SK-N-SH (cell line): ENCODE measurements around the gene LRCOL1.

Experiments
- TF ChIP-seq, protein P1 (sequence below): IDR thresholded peaks from 2 replicates; pipeline ENCODE4; 2012
- TF ChIP-seq, protein P2 (sequence below): fragments of 200-600 bp; sonication (generic); IDR thresholded peaks from 2 replicates; pipeline ENCODE4 v1.6.1; 2017; ENCODE audit warnings: antibody characterized with exemption, mild to moderate bottlenecking, moderate library complexity

DNA sequence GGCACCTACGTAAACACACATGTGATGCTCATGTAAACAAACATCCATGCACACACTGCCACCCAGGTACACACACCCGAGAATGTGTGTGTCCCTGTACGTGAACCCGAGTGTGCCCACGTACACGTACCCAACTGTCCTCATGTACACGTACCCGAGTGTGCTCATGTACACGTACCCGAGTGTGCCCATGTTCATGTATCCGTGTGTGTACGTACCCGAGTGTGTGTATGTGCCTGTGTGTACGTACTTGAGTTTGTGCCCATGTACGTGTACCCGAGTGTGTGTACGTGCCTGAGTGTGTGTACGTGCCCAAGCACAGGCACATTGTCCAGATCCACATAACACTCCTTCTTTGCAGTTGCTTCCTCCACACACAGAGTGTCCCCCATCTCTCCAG, 45.0 kb downstream of the LRCOL1 start:
- TF ChIP-seq, protein P1, sequence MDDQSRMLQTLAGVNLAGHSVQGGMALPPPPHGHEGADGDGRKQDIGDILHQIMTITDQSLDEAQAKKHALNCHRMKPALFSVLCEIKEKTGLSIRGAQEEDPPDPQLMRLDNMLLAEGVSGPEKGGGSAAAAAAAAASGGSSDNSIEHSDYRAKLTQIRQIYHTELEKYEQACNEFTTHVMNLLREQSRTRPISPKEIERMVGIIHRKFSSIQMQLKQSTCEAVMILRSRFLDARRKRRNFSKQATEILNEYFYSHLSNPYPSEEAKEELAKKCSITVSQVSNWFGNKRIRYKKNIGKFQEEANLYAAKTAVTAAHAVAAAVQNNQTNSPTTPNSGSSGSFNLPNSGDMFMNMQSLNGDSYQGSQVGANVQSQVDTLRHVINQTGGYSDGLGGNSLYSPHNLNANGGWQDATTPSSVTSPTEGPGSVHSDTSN = no peak
- TF ChIP-seq, protein P2, sequence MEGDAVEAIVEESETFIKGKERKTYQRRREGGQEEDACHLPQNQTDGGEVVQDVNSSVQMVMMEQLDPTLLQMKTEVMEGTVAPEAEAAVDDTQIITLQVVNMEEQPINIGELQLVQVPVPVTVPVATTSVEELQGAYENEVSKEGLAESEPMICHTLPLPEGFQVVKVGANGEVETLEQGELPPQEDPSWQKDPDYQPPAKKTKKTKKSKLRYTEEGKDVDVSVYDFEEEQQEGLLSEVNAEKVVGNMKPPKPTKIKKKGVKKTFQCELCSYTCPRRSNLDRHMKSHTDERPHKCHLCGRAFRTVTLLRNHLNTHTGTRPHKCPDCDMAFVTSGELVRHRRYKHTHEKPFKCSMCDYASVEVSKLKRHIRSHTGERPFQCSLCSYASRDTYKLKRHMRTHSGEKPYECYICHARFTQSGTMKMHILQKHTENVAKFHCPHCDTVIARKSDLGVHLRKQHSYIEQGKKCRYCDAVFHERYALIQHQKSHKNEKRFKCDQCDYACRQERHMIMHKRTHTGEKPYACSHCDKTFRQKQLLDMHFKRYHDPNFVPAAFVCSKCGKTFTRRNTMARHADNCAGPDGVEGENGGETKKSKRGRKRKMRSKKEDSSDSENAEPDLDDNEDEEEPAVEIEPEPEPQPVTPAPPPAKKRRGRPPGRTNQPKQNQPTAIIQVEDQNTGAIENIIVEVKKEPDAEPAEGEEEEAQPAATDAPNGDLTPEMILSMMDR = no peak
